BJ (cell line): ENCODE measurements around the gene RNF166. TPM values are rescaled to one million over a fixed set of nuclear protein-coding genes. Genes with fewer than 3 reads are reported as not detected.

ENCODE experiments used
- CTCF ChIA-PET: fragments of 350-600 bp; formaldehyde crosslinking; extraction: SDS; loops from one replicate; lab custom pipeline; 2021; ENCODE audit warnings: antibody characterized with exemption, inconsistent platforms; lab: Yijun Ruan, JAX
- POLR2A ChIA-PET: fragments of 300-600 bp; sonication (Branson Sonifier 250); formaldehyde crosslinking; extraction: SDS; loops from one replicate; lab custom pipeline; 2021; ENCODE audit warnings: antibody characterized with exemption; lab: Charles Lee
- DNase-seq: peaks from one replicate; pipeline ENCODE4 v3.0.0-alpha.2; 2011; ENCODE audit warnings: low read depth
- H3K27me3 ChIP-seq: 2 replicates; pipeline ENCODE4 v1.6.0; 2011; ENCODE audit warnings: low read length; ENCODE audit not compliant: control insufficient read depth, insufficient read depth
- H3K36me3 ChIP-seq: 2 replicates; pipeline ENCODE4 v1.5.1; 2011; ENCODE audit warnings: low read length; ENCODE audit not compliant: control insufficient read depth, insufficient read depth
- H3K4me3 ChIP-seq: 2 replicates; pipeline ENCODE4 v1.5.1; 2011; ENCODE audit warnings: low read depth, mild to moderate bottlenecking, control low read depth, low read length
- polyA plus RNA-seq: library from polyadenylated mRNA; depleted of rRNA; stranded (reverse); fragments of >200 nt; gene quantifications from 2 replicates; pipeline ENCODE4 v1.2.3, GENCODE V29; 2011
- TF ChIP-seq, protein P1 (sequence below): IDR thresholded peaks from 2 replicates; pipeline ENCODE4 v1.5.1; 2011; ENCODE audit warnings: low read depth, mild to moderate bottlenecking, control low read depth, inconsistent platforms, low read length, moderate library complexity; ENCODE audit not compliant: insufficient read depth

RNF166 gene
- polyA plus RNA-seq, 1 experiment, result 11.9 TPM

- H3K36me3 ChIP-seq, result peaks cover 76% of the 10 kb centered on the region
- ChIA-PET CTCF (no interaction called here), POLR2A (no interaction called here)
- no peak overlapping the region for H3K4me3 ChIP-seq
- TF ChIP-seq, protein P1, sequence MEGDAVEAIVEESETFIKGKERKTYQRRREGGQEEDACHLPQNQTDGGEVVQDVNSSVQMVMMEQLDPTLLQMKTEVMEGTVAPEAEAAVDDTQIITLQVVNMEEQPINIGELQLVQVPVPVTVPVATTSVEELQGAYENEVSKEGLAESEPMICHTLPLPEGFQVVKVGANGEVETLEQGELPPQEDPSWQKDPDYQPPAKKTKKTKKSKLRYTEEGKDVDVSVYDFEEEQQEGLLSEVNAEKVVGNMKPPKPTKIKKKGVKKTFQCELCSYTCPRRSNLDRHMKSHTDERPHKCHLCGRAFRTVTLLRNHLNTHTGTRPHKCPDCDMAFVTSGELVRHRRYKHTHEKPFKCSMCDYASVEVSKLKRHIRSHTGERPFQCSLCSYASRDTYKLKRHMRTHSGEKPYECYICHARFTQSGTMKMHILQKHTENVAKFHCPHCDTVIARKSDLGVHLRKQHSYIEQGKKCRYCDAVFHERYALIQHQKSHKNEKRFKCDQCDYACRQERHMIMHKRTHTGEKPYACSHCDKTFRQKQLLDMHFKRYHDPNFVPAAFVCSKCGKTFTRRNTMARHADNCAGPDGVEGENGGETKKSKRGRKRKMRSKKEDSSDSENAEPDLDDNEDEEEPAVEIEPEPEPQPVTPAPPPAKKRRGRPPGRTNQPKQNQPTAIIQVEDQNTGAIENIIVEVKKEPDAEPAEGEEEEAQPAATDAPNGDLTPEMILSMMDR, result no peak
- DNase-seq, result no peak
- no peaks in the 10 kb centered on the region for H3K27me3 ChIP-seq
Observed at GRCh38 chr16:88723507-88723887, 17.3 kb upstream of the RNF166 start.

- peaks cover 78% of the 10 kb centered on the region for H3K36me3 ChIP-seq
- TF ChIP-seq, protein P1, result no peak
- H3K4me3 ChIP-seq, result no peak overlapping the region
- DNase-seq, result no peak
- ChIA-PET POLR2A (no interaction called here), CTCF (interaction anchor here (0.7 kb wide), 1 partner anchor 14 kb away, joined by 3 read pairs; no protein-coding TSS in a partner anchor)
- H3K27me3 ChIP-seq, result no peaks in the 10 kb centered on the region
Observed at GRCh38 chr16:88722784-88723506, 16.7 kb upstream of the RNF166 start.

DNA sequence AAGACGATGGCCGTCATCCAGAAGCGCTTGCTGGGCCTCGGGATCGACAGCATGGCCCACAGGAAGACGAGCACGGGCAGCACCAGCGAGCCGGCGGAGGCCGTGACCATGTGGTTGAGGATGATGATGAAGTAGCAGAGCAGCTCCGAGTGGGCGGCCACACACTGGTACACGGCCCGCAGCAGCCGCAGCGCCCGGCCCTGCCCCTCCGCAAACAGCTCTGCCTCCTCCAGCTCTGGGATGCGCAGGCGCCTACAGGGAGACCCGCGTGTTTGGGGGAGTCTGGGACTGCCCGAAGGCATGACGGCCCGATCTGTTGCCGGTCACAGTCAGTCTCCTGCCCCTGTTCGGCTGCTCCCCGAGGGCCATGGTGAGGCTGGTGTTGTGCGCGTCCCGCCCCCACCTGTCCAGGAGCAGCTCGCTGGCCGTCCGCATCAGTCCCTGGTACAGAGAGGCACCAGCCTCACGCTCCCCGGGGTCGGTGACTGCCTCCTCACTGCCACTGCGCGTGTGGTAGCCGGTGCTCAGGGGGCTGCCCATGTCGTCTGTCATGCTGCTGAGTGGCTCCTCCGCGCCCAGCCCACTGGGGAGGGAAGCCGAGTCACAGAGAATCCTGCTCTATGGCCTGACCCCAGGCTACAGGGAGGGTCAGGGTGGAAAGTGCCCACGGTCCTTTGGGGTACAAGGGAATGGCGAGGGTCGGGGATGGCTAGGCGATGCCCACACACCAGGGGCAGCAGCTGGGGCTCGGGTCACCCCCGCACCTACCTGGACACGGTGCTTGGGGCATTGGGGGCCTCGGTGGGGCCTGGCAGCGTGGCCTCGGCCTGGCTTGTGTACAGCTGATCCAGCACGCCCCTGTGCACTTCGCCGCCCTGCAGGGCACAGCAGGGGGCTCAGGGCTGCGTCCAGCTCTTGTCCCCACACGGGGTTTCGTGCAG lies 15.9 kb upstream of the RNF166 start:
- peaks cover 72% of the 10 kb centered on the region for H3K36me3 ChIP-seq
- POLR2A ChIA-PET, result no interaction called here

DNA sequence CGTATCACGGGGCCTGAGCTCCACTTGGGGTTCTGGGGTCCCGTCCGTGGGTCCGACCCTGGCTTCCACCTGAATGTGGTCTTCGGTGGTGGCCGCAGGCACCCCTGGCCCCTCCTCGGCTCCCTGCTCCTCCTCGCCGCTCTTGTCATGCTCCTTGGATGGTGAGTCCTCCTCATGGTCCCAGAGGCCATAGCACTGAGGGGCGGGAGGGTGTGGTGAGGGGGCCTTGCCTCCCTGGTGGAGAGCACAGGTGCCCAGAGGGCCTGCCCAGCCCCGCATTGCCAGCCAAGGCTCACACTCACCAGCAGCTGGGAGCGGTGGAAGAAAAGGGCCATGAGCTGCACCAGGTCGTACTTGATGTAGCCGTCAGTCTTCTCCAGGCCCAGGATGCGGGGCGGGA lies 15.0 kb upstream of the RNF166 start:
- Histone ChIP-seq H3K27me3 (no peaks in the 10 kb centered on the region), H3K36me3 (peaks cover 73% of the 10 kb centered on the region), H3K4me3 (no peak overlapping the region)
- POLR2A ChIA-PET, result no interaction called here
- TF ChIP-seq, protein P1, result no peak
- CTCF ChIA-PET, result interaction anchor here (1.2 to 3.6 kb wide), 3 partner anchors 16 to 22 kb away, joined by 4 to 14 read pairs (median 6); no protein-coding TSS in a partner anchor
- DNase-seq, result no peak

More for the DNA sequence above, 15.9 kb upstream of the RNF166 start:
- CTCF ChIA-PET, result interaction anchor here (0.7 to 1.2 kb wide), 2 partner anchors 15 kb away, joined by 3 to 6 read pairs; no protein-coding TSS in a partner anchor
- DNase-seq, result no peak
- no peak overlapping the region for H3K4me3 ChIP-seq
- no peaks in the 10 kb centered on the region for H3K27me3 ChIP-seq
- TF ChIP-seq, protein P1, result no peak
